Colonic mucosa (tissue), 4 donors: ENCODE measurements around the gene PCCA. TPM values are rescaled to one million over a fixed set of nuclear protein-coding genes. Genes with fewer than 3 reads are reported as not detected.

ENCODE experiments used
- DNase-seq: peaks from one replicate; pipeline ENCODE4 v3.0.0-alpha.2; 2020
- H3K27ac ChIP-seq: fragments of 200-600 bp; one replicate; pipeline ENCODE4 v1.8.0; 2021
- H3K27me3 ChIP-seq: fragments of 200-600 bp; one replicate; pipeline ENCODE4 v1.8.0; 2021
- H3K36me3 ChIP-seq: fragments of 200-600 bp; one replicate; pipeline ENCODE4 v1.8.0; 2021
- H3K4me1 ChIP-seq: fragments of 200-600 bp; one replicate; pipeline ENCODE4 v1.8.0; 2021; ENCODE audit warnings: mild to moderate bottlenecking
- H3K4me3 ChIP-seq: fragments of 200-600 bp; one replicate; pipeline ENCODE4 v1.8.0; 2021
- H3K9ac ChIP-seq, 2 donors: one replicate each; pipeline ENCODE4 v1.7.0; 2013; ENCODE audit warnings: control low read depth in 2 of 2, low read depth in 2 of 2, low read length in 2 of 2
- H3K9me3 ChIP-seq: fragments of 200-600 bp; one replicate; pipeline ENCODE4 v1.8.0; 2021
- intact Hi-C: fragments of 100-400 bp; cut with DNase I; formaldehyde crosslinking; loops from one replicate; pipeline ENCODE4 v1.14.1; 2022
- total RNA-seq, 2 donors: library from RNA; stranded (reverse); fragmentation: NEBNext Ultra II Directional in 1 of 2; extraction: Animal tissue kit (Norgen Biotek cat#: 25700) in 1 of 2; gene quantifications; one replicate each; pipeline ENCODE4 v1.2.1, GENCODE V29; 2021
- TF ChIP-seq, protein P1 (sequence below): fragments of 200-600 bp; IDR thresholded peaks from one replicate; pipeline ENCODE4 v1.8.0; 2022; ENCODE audit warnings: antibody characterized with exemption, mild to moderate bottlenecking
- donor health status: healthy.
- donor health status: DM: no; HTN: no; CAD: no.
- donor health status: DM: no; HTN: no; CAD: no.

PCCA gene
- total RNA-seq, 2 donors from 2014 or later, result 65.5 to 109 TPM

DNA sequence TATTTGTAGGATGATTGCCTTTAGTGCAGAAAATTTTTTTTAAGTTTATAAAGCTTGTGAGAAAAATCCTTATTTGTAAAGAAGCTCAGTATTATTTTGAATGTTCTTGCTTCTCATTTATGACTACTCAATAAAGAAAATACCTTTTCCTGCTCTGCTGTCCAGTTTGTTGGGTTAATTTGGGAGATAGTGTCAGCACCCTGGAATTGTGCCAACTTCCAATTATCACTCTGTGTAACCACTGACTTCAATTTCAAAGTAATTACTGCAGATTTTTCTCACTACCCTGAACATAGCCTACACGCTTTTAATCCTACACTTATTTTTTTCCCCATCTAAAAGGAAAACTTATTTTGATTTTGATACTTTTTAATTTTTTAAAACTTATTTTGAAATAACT is 406.6 kb downstream of the PCCA start:
- TF ChIP-seq, protein P1, sequence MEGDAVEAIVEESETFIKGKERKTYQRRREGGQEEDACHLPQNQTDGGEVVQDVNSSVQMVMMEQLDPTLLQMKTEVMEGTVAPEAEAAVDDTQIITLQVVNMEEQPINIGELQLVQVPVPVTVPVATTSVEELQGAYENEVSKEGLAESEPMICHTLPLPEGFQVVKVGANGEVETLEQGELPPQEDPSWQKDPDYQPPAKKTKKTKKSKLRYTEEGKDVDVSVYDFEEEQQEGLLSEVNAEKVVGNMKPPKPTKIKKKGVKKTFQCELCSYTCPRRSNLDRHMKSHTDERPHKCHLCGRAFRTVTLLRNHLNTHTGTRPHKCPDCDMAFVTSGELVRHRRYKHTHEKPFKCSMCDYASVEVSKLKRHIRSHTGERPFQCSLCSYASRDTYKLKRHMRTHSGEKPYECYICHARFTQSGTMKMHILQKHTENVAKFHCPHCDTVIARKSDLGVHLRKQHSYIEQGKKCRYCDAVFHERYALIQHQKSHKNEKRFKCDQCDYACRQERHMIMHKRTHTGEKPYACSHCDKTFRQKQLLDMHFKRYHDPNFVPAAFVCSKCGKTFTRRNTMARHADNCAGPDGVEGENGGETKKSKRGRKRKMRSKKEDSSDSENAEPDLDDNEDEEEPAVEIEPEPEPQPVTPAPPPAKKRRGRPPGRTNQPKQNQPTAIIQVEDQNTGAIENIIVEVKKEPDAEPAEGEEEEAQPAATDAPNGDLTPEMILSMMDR, result no peak
- intact Hi-C loops, result no loop called here
- Histone ChIP-seq H3K27ac (no peak overlapping the region), H3K4me3 (no peak overlapping the region), H3K27me3 (no peaks in the 10 kb centered on the region), H3K9ac (no peak overlapping the region), H3K9me3 (no peaks in the 10 kb centered on the region), H3K4me1 (no peaks in the 10 kb centered on the region), H3K36me3 (no peaks in the 10 kb centered on the region)
- DNase-seq, result no peak

DNA sequence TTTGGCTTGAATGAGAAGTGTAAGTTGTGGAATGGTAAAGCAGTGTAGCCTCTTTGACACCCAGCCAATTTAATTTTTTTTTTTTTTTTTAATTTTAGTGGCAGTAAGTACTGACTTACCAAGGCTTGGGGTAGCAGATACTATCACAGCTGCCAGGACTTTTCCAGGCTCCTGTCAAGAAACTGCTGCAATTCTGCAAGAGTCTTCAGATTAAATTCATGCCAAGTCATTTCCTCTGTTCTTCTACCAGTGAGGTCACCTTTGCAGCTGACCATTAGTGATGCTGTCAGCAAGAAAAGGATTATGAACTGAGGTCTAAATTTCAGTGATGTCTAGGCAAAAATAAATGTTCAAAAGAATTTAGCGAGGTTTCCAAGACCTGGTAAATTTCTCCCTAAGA is 408.5 kb downstream of the PCCA start:
- no peak overlapping the region for H3K9ac ChIP-seq
- DNase-seq, result no peak

DNA sequence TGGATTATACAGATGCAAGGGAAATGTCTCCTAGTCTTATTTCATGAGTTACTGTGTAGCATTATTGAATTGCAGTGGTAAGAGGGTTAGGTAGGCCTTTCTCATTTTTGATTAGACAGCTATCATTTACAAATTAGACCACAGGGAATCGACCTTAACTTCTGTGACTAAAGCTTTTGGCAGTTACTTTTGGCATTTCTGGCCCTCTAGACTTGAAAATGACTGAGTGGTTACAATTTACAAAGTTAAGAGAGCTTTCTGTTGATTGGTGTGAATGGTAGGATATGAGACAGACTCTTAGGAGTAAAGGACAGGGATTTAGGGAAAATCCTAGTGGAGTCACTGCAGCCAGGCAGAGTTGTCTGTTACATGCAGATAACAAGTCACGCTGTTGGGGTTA is 413.6 kb downstream of the PCCA start:
- H3K4me1 ChIP-seq, result no peaks in the 10 kb centered on the region
- H3K36me3 ChIP-seq, result no peaks in the 10 kb centered on the region
- no peak for DNase-seq
- TF ChIP-seq, protein P1, result no peak
- no peaks in the 10 kb centered on the region for H3K27me3 ChIP-seq
- no peak overlapping the region for H3K27ac ChIP-seq
- H3K9ac ChIP-seq, result no peak overlapping the region
- no peaks in the 10 kb centered on the region for H3K9me3 ChIP-seq
- H3K4me3 ChIP-seq, result no peak overlapping the region
- intact Hi-C loops, result no loop called here

More for the DNA sequence above, 408.5 kb downstream of the PCCA start:
- Histone ChIP-seq H3K36me3 (no peaks in the 10 kb centered on the region), H3K27ac (no peak overlapping the region), H3K4me3 (no peak overlapping the region), H3K9me3 (no peaks in the 10 kb centered on the region), H3K27me3 (no peaks in the 10 kb centered on the region), H3K4me1 (no peaks in the 10 kb centered on the region)
- TF ChIP-seq, protein P1, result no peak
- intact Hi-C loops, result no loop called here

DNA sequence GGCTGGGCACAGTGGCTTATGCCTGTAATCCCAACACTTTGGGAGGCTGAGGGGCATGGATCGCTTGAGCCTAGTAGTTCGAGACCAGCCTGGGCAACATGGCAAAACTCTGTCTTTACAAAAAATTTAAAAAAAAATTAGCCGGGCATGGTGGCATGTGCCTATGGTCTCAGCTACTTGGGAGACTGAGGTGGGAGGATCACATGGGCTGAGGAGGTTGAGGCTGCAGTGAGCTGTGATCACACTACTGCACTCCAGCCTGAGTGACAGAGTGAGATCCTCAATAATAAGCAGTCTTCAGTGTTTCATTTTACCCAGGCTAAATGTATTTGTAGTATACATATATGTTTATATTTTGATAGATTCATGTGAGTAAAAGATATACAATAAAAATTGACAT is 414.7 kb downstream of the PCCA start:
- no peaks in the 10 kb centered on the region for H3K27me3 ChIP-seq
- no peak overlapping the region for H3K27ac ChIP-seq
- TF ChIP-seq, protein P1, result no peak
- no peaks in the 10 kb centered on the region for H3K4me1 ChIP-seq
- H3K4me3 ChIP-seq, result no peak overlapping the region
- intact Hi-C loops, result no loop called here
- no peaks in the 10 kb centered on the region for H3K9me3 ChIP-seq
- no peak overlapping the region for H3K9ac ChIP-seq
- DNase-seq, result no peak
- no peaks in the 10 kb centered on the region for H3K36me3 ChIP-seq

DNA sequence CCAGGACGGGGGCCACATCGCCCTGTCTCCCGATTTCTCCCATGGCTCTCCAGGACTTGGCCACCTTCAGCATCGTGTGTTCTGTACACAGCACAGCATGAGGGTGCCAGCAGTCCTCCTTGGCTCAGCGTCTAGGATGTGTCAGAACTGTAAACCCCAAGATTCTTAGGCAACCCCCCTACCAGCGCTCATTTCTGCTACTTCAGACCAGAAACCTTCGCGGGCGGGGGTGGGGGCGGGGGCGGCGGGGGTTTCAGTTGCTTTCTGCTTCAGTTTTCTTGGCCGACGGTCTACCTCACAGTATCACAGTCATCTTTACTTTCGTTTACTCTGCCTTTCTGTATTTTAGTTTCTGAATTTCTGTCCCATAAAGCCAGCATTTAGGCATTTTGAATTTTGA is 417.3 kb downstream of the PCCA start:
- TF ChIP-seq, protein P1, result no peak
- H3K4me3 ChIP-seq, result no peak overlapping the region
- no peaks in the 10 kb centered on the region for H3K4me1 ChIP-seq
- no peaks in the 10 kb centered on the region for H3K36me3 ChIP-seq
- no peak overlapping the region for H3K9ac ChIP-seq
- no peak overlapping the region for H3K27ac ChIP-seq
- no peaks in the 10 kb centered on the region for H3K27me3 ChIP-seq
- no peak for DNase-seq
- no peaks in the 10 kb centered on the region for H3K9me3 ChIP-seq
- intact Hi-C loops, result no loop called here
